ENCODE results near the gene DOK4. TPM values are rescaled to one million over a fixed set of nuclear protein-coding genes. Genes with fewer than 3 reads are reported as not detected.

DOK4 gene
- total RNA-seq, 4 donors from 2014 or later: 2.2 to 3.6 (median 2.9) TPM

GRCh38 chr16:57427824-57428223, 58.5 kb downstream of the DOK4 start:
- Histone ChIP-seq H3K9me3 (no peaks in the 10 kb centered on the region), H3K27me3 (no peaks in the 10 kb centered on the region), H3K4me1 (peaks cover 0 to 5% of the 10 kb centered on the region in 2 donors), H3K27ac (no peak overlapping the region), H3K4me3 (no peak overlapping the region), H3K36me3 (peaks cover 2 to 49% of the 10 kb centered on the region in 2 donors)
- DNase-seq: no peak
- in situ Hi-C loops (cut with MboI; ENCODE audit: low sequenced_read_pairs in 4 of 4): loop anchor here in 1 of 4 donors (10.0 to 25.0 kb wide), 2 partner anchors 87 to 309 kb away; partner anchors contain the start of gene KATNB1
- no peak for TF ChIP-seq POLR2A (IDR thresholded peaks at IDR 0.05)
- no peak for TF ChIP-seq CTCF (IDR thresholded peaks at IDR 0.05 in 4 of 5, conservative IDR thresholded peaks at IDR 0.05 in 1 of 5)
- intact Hi-C loops (cut with DNase I; ENCODE audit: low total_unique reads): no loop called here
- ATAC-seq: peak in 1 of 2 donors; percentile 68

GRCh38 chr16:57427307-57427706, 59.0 kb downstream of the DOK4 start:
- no peak for ATAC-seq
- peaks cover 2 to 44% of the 10 kb centered on the region in 2 donors for H3K36me3 ChIP-seq
- no peak overlapping the region for H3K27ac ChIP-seq
- intact Hi-C loops (cut with DNase I; ENCODE audit: low total_unique reads) (no loop called here), in situ Hi-C loops (cut with MboI; ENCODE audit: low sequenced_read_pairs in 4 of 4) (loop anchor here in 1 of 4 donors (10.0 to 25.0 kb wide), 2 partner anchors 87 to 310 kb away; partner anchors contain the start of gene KATNB1)
- DNase-seq: no peak
- no peaks in the 10 kb centered on the region for H3K9me3 ChIP-seq
- TF ChIP-seq POLR2A (IDR thresholded peaks at IDR 0.05) (no peak), CTCF (IDR thresholded peaks at IDR 0.05 in 4 of 5, conservative IDR thresholded peaks at IDR 0.05 in 1 of 5) (no peak)
- H3K4me1 ChIP-seq: peaks cover 0 to 5% of the 10 kb centered on the region in 2 donors
- no peak overlapping the region for H3K4me3 ChIP-seq
- H3K27me3 ChIP-seq: no peaks in the 10 kb centered on the region

- Histone ChIP-seq H3K27ac (peak overlapping the region in 1 of 4 donors; percentile 13), H3K36me3 (peaks cover 2 to 34% of the 10 kb centered on the region in 2 donors), H3K9me3 (no peaks in the 10 kb centered on the region), H3K27me3 (no peaks in the 10 kb centered on the region), H3K4me3 (no peak overlapping the region), H3K4me1 (peaks cover 0 to 5% of the 10 kb centered on the region in 2 donors)
- DNase-seq: no peak
- TF ChIP-seq POLR2A (IDR thresholded peaks at IDR 0.05): no peak
- no peak for TF ChIP-seq CTCF (IDR thresholded peaks at IDR 0.05 in 4 of 5, conservative IDR thresholded peaks at IDR 0.05 in 1 of 5)
- no peak for ATAC-seq
- intact Hi-C loops (cut with DNase I; ENCODE audit: low total_unique reads): no loop called here
- in situ Hi-C loops (cut with MboI; ENCODE audit: low sequenced_read_pairs in 4 of 4): loop anchor here in 1 of 4 donors (10.0 to 25.0 kb wide), 2 partner anchors 88 to 311 kb away; partner anchors contain the start of gene KATNB1
Observed at GRCh38 chr16:57426356-57426755, 59.9 kb downstream of the DOK4 start.

DNA sequence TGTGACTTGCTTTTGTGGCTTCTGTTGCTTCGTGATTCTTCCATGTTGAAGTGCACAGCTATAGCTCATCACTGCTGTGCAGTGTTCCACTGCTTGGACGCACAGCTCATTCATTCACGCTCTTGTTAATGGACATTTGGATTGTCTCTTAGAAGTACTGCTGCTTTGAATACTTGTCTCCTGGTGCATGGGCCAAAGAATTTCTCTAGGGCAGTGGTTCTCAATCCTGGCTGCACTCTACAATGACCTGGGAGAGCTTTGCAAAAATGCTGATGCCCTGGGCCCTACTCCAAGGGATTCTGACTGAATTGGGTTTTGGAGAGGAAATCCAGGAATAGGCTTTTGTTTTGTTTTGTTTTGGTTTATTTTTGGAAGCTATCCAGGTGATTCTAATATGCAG, 61.7 kb downstream of the DOK4 start:
- intact Hi-C loops (cut with DNase I; ENCODE audit: low total_unique reads) (no loop called here), in situ Hi-C loops (cut with MboI; ENCODE audit: low sequenced_read_pairs in 4 of 4) (loop anchor here in 2 of 4 donors (5.0 to 25.0 kb wide), 3 partner anchors 90 to 337 kb away; partner anchors contain the start of gene CPNE2 (in 1 of the 2))
- no peaks in the 10 kb centered on the region for H3K9me3 ChIP-seq
- H3K27ac ChIP-seq: no peak overlapping the region
- no peaks in the 10 kb centered on the region for H3K27me3 ChIP-seq
- no peak overlapping the region for H3K4me3 ChIP-seq
- DNase-seq (no peak), ATAC-seq (peak in 1 of 2 donors; percentile 26)
- H3K4me1 ChIP-seq: peaks cover 0 to 5% of the 10 kb centered on the region in 2 donors
- no peak for TF ChIP-seq POLR2A (IDR thresholded peaks at IDR 0.05)
- no peak for TF ChIP-seq CTCF (IDR thresholded peaks at IDR 0.05 in 4 of 5, conservative IDR thresholded peaks at IDR 0.05 in 1 of 5)
- H3K36me3 ChIP-seq: peaks cover 2 to 17% of the 10 kb centered on the region in 2 donors
